Measurements from ENCODE around the gene SLC25A19.
"Not testable (repeated sequence)": the region's sequence is repeated elsewhere in the genome, so short reads cannot be mapped to it uniquely, and the experiment has no call there.

SLC25A19 gene

GRCh38 chr17:75287221-75287620 is 2.0 kb downstream of the SLC25A19 start:
- Histone ChIP-seq H3K9ac (ENCODE audit: insufficient read length, low read depth) (no peak overlapping the region), H3K4me3 (ENCODE audit: insufficient read length, low read depth) (no peak overlapping the region)
- TF ChIP-seq SUZ12 (IDR thresholded peaks at IDR 0.05; ENCODE audit: extremely low read depth, insufficient read depth, insufficient read length) (no peak), YY1 (IDR thresholded peaks at IDR 0.05; ENCODE audit: insufficient read depth, insufficient read length) (no peak), ZNF274 (IDR thresholded peaks at IDR 0.05; ENCODE audit: low read depth, low read length) (no peak)

GRCh38 chr17:75285123-75285522 is 4.1 kb downstream of the SLC25A19 start:
- Histone ChIP-seq H3K9ac (ENCODE audit: insufficient read length, low read depth) (no peak overlapping the region), H3K4me1 (ENCODE audit: insufficient read depth, insufficient read length) (no peaks in the 10 kb centered on the region), H3K9me3 (ENCODE audit: insufficient read depth, low read length) (no peaks in the 10 kb centered on the region), H3K36me3 (ENCODE audit: insufficient read depth, insufficient read length, low read length) (peaks cover 46% of the 10 kb centered on the region), H3K4me3 (ENCODE audit: insufficient read length, low read depth) (no peak overlapping the region), H3K27me3 (ENCODE audit: insufficient read depth, insufficient read length) (peaks cover 7% of the 10 kb centered on the region)
- TF ChIP-seq YY1 (IDR thresholded peaks at IDR 0.05; ENCODE audit: insufficient read depth, insufficient read length) (no peak), ZNF274 (IDR thresholded peaks at IDR 0.05; ENCODE audit: low read depth, low read length) (no peak), SUZ12 (IDR thresholded peaks at IDR 0.05; ENCODE audit: extremely low read depth, insufficient read depth, insufficient read length) (no peak)
- DNase-seq (ENCODE audit: low read depth, low spot score), result no peak

More at GRCh38 chr17:75287221-75287620, 2.0 kb downstream of the SLC25A19 start:
- Histone ChIP-seq H3K36me3 (ENCODE audit: insufficient read depth, insufficient read length, low read length) (peaks cover 34% of the 10 kb centered on the region), H3K4me1 (ENCODE audit: insufficient read depth, insufficient read length) (no peaks in the 10 kb centered on the region), H3K27me3 (ENCODE audit: insufficient read depth, insufficient read length) (peaks cover 7% of the 10 kb centered on the region), H3K9me3 (ENCODE audit: insufficient read depth, low read length) (no peaks in the 10 kb centered on the region)
- no peak for DNase-seq (ENCODE audit: low read depth, low spot score)

GRCh38 chr17:75280189-75280588 is 9.0 kb downstream of the SLC25A19 start:
- DNase-seq (ENCODE audit: low read depth, low spot score); H3K4me3 ChIP-seq (ENCODE audit: insufficient read length, low read depth); H3K27me3 ChIP-seq (ENCODE audit: insufficient read depth, insufficient read length); H3K9me3 ChIP-seq (ENCODE audit: insufficient read depth, low read length); H3K9ac ChIP-seq (ENCODE audit: insufficient read length, low read depth); H3K4me1 ChIP-seq (ENCODE audit: insufficient read depth, insufficient read length): not testable (repeated sequence)
- H3K36me3 ChIP-seq (ENCODE audit: insufficient read depth, insufficient read length, low read length), result peaks cover 35% of the 10 kb centered on the region

DNA sequence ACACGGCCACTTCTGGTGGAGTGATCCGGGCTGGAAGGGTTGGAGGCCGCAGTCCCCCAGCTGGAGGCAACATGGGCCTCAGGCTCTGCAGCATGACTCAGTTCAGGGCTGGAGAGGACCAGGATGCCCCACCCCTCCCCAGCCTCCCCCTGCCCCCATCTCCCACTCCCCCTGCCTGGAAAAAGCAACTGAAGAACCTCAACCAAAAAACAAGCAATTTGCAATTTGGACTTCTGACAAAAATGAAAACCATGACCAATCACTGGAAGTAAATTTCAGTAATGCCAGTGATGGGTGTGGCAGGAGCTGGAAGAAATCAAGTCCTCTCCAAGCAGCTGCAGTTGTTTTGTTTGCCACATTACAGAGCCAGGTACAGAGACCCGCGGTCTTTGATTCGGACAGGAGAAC is 11.6 kb downstream of the SLC25A19 start:
- Histone ChIP-seq H3K4me1 (ENCODE audit: insufficient read depth, insufficient read length) (no peaks in the 10 kb centered on the region), H3K9me3 (ENCODE audit: insufficient read depth, low read length) (no peaks in the 10 kb centered on the region), H3K36me3 (ENCODE audit: insufficient read depth, insufficient read length, low read length) (peaks cover 41% of the 10 kb centered on the region), H3K9ac (ENCODE audit: insufficient read length, low read depth) (no peak overlapping the region), H3K4me3 (ENCODE audit: insufficient read length, low read depth) (no peak overlapping the region), H3K27me3 (ENCODE audit: insufficient read depth, insufficient read length) (no peaks in the 10 kb centered on the region)
- DNase-seq (ENCODE audit: low read depth, low spot score), result no peak
- TF ChIP-seq ZNF274 (IDR thresholded peaks at IDR 0.05; ENCODE audit: low read depth, low read length) (no peak), SUZ12 (IDR thresholded peaks at IDR 0.05; ENCODE audit: extremely low read depth, insufficient read depth, insufficient read length) (no peak), YY1 (IDR thresholded peaks at IDR 0.05; ENCODE audit: insufficient read depth, insufficient read length) (no peak)

DNA sequence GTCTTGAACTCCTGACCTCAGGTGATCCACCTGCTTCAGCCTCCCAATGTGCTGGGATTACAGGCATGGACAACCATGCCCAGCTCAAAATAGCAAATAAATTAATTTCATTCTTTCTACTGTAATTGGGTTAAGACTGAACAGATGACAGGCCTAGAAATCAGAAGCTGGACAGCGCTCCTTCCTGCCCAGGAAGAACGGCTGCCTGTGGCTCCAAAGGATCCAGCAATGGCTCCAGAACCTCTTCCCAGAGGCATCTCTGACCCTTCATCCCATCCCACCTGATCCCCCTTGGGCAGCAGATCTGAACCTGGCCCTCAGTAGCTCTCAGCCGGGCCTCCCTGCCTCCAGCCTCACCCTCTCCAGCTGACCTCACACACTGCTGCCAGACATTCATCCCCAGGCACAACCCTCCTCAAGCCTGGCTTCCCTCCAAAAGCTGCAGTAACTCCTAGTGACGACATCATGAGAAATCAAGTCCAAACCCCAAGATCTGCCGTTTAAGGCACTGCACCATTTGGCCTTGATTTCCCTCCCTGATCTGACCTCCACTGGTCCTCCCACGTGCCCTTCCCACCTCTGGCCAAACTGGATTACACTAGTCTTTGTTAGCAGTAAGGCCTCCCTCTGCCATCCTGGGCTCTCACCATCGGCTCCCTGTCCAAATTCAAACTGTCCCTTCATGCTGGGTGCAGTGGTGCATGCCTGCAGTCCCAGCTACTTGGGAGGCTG is 15.1 kb downstream of the SLC25A19 start:
- Histone ChIP-seq H3K36me3 (ENCODE audit: insufficient read depth, insufficient read length, low read length) (peaks cover 34% of the 10 kb centered on the region), H3K4me3 (ENCODE audit: insufficient read length, low read depth) (no peak overlapping the region), H3K9me3 (ENCODE audit: insufficient read depth, low read length) (no peaks in the 10 kb centered on the region), H3K9ac (ENCODE audit: insufficient read length, low read depth) (no peak overlapping the region), H3K27me3 (ENCODE audit: insufficient read depth, insufficient read length) (peaks cover 13% of the 10 kb centered on the region), H3K4me1 (ENCODE audit: insufficient read depth, insufficient read length) (peaks cover 9% of the 10 kb centered on the region)
- DNase-seq (ENCODE audit: low read depth, low spot score), result no peak
- TF ChIP-seq ZNF274 (IDR thresholded peaks at IDR 0.05; ENCODE audit: low read depth, low read length) (no peak), YY1 (IDR thresholded peaks at IDR 0.05; ENCODE audit: insufficient read depth, insufficient read length) (no peak), SUZ12 (IDR thresholded peaks at IDR 0.05; ENCODE audit: extremely low read depth, insufficient read depth, insufficient read length) (no peak)

GRCh38 chr17:75272848-75273184 is 16.4 kb downstream of the SLC25A19 start:
- H3K4me1 ChIP-seq (ENCODE audit: insufficient read depth, insufficient read length), result peaks cover 11% of the 10 kb centered on the region
- TF ChIP-seq YY1 (IDR thresholded peaks at IDR 0.05; ENCODE audit: insufficient read depth, insufficient read length) (no peak), SUZ12 (IDR thresholded peaks at IDR 0.05; ENCODE audit: extremely low read depth, insufficient read depth, insufficient read length) (no peak), ZNF274 (IDR thresholded peaks at IDR 0.05; ENCODE audit: low read depth, low read length) (no peak)
- no peaks in the 10 kb centered on the region for H3K9me3 ChIP-seq (ENCODE audit: insufficient read depth, low read length)
- no peak for DNase-seq (ENCODE audit: low read depth, low spot score)
- peaks cover 34% of the 10 kb centered on the region for H3K36me3 ChIP-seq (ENCODE audit: insufficient read depth, insufficient read length, low read length)
- no peak overlapping the region for H3K9ac ChIP-seq (ENCODE audit: insufficient read length, low read depth)
- no peak overlapping the region for H3K4me3 ChIP-seq (ENCODE audit: insufficient read length, low read depth)
- H3K27me3 ChIP-seq (ENCODE audit: insufficient read depth, insufficient read length), result peaks cover 13% of the 10 kb centered on the region

GRCh38 chr17:75271955-75272847 is 17.0 kb downstream of the SLC25A19 start:
- peak overlapping the region; percentile 96 for H3K9ac ChIP-seq (ENCODE audit: insufficient read length, low read depth)
- peaks cover 13% of the 10 kb centered on the region for H3K27me3 ChIP-seq (ENCODE audit: insufficient read depth, insufficient read length)
- peaks cover 16% of the 10 kb centered on the region for H3K4me1 ChIP-seq (ENCODE audit: insufficient read depth, insufficient read length)
- peaks cover 34% of the 10 kb centered on the region for H3K36me3 ChIP-seq (ENCODE audit: insufficient read depth, insufficient read length, low read length)
- peak overlapping the region; percentile 84 for H3K4me3 ChIP-seq (ENCODE audit: insufficient read length, low read depth)
- H3K9me3 ChIP-seq (ENCODE audit: insufficient read depth, low read length), result no peaks in the 10 kb centered on the region
- DNase-seq (ENCODE audit: low read depth, low spot score), result no peak
- no peak for TF ChIP-seq SUZ12 (IDR thresholded peaks at IDR 0.05; ENCODE audit: extremely low read depth, insufficient read depth, insufficient read length)
